ENCODE results near the gene TRAPPC6A. TPM values are rescaled to one million over a fixed set of nuclear protein-coding genes. Genes with fewer than 3 reads are reported as not detected.
A peak's percentile ranks its signal among the peaks of the same experiment; 100 is the strongest.

TRAPPC6A gene
- total RNA-seq, 2 donors from 2014 or later: 17.9 to 22.8 TPM

DNA sequence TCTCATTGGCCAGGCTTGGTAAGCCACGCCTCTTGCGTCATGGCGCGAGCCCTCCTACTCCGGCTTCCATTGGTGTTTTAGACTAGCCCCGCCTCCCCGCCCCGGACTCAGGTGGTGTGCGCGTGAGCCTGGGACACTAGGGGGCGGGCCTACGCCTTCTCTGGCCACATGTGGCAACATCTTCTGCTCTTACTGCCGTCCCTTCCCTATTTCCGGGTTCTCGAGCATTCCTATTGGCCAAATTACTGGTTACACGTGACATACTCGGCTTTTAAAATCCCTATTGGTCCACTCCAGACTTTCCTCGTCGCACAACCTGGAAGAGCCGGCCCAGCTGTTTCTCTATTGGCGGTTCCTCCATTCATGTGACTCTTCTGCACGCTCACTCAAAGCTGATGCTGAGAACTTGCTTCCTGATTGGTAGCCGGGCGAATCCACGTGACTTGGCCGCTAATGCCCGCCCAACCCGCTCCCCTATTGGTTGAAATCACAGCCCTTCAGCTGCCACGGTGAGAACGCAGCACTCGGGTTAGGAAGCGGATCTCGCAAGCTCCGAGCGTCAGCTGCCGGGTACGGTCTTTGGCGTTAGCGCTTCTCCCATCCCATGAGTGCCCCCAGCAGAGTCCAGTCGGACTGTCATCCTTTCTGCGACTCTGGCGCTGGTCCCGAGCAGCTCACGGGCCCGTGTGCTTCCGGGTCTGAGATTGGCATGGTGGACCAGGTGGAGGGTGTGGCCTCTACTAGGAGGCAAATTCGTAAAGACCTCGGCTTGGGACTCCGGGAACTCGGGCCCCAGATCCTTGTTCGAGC is 430 bp upstream of the TRAPPC6A start, which contains the start of gene BLOC1S3:
Gene BLOC1S3 (plus strand): TSS at position 523 of the 810 bp plus-strand sequence. CDS start 513 bp downstream, outside the sequence.
- H3K9me3 ChIP-seq: no peaks in the 10 kb centered on the region
- DNase-seq (ENCODE audit: low spot score): peak; percentile 100
- TF ChIP-seq, protein P1, sequence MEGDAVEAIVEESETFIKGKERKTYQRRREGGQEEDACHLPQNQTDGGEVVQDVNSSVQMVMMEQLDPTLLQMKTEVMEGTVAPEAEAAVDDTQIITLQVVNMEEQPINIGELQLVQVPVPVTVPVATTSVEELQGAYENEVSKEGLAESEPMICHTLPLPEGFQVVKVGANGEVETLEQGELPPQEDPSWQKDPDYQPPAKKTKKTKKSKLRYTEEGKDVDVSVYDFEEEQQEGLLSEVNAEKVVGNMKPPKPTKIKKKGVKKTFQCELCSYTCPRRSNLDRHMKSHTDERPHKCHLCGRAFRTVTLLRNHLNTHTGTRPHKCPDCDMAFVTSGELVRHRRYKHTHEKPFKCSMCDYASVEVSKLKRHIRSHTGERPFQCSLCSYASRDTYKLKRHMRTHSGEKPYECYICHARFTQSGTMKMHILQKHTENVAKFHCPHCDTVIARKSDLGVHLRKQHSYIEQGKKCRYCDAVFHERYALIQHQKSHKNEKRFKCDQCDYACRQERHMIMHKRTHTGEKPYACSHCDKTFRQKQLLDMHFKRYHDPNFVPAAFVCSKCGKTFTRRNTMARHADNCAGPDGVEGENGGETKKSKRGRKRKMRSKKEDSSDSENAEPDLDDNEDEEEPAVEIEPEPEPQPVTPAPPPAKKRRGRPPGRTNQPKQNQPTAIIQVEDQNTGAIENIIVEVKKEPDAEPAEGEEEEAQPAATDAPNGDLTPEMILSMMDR (IDR thresholded peaks at IDR 0.05): peak in 1 of 2 donors; percentile 48

DNA sequence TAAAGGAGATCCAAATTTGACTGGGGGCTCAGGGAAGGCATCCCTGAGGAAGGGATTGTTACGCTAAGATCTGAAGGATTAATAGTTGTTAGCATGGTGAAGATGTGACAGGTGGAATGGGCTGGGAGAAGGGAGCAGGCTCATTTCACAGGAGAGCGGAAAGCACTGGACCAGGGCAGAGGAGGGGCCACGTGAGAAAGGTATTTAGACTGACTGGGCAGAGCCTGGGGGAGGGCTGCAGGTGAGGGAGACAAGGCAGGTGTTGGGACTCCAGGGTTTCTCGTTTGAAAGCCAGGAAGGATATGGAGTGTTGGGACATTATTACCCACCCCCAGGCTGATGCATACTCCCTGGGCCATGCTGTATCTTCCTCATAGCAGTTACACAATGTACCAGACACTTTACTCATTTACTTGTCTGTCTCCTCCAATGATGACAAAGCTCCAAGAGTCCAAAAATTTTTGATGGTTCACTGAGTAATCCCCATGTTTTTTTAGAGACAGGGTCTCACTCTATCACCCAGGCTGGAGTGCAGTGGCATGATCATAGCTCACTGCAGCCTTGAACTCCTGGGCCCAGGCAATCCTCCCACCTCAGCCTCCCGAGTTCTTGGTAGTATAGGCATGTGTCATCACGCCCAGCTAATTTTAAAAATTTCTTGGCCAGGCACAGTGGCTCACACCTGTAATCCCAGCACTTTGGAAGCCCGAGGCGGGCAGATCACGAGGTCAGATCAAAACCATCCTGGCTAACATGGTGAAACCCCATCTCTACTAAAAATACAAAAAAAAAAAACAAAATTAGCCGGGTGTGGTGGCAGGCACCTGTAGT is 2.3 kb downstream of the TRAPPC6A start:
- Histone ChIP-seq H3K4me1 (peaks cover 0 to 29% of the 10 kb centered on the region in 2 donors), H3K27ac (no peak overlapping the region), H3K27me3 (no peaks in the 10 kb centered on the region), H3K9me3 (no peaks in the 10 kb centered on the region), H3K4me3 (no peak overlapping the region), H3K36me3 (no peaks in the 10 kb centered on the region)
- TF ChIP-seq, protein P1 (IDR thresholded peaks at IDR 0.05): no peak
- DNase-seq (ENCODE audit: low spot score): no peak

More for the DNA sequence above, 430 bp upstream of the TRAPPC6A start, which contains the start of gene BLOC1S3:
- peak within 1 kb of the TSS; percentile 76 to 87 for H3K4me3 ChIP-seq
- peak within 1 kb of the TSS; percentile 93 to 95 for H3K27ac ChIP-seq
- no peaks in the 10 kb centered on the region for H3K36me3 ChIP-seq
- H3K27me3 ChIP-seq: no peaks in the 10 kb centered on the region
- H3K4me1 ChIP-seq: peaks cover 0 to 30% of the 10 kb centered on the region in 2 donors

DNA sequence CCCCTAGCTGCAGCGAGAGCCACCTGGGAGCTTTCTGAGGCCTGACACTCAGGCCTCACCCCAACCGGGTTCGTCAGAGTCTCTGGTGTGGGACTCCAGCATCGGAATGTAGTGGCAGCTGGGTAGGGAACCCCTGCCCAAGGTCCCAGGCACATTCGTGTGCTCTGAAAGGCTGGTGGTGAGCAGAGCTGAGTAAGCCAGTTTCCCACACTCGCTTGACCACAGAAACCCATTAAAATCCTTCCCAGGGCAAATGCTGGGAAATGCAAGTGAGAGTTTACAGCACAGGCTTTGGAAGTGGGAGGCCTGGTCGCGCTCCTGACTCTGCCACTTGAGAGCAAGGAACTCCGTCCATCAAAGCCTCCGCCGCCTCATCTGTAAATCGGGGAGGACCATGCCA is 4.2 kb downstream of the TRAPPC6A start:
- TF ChIP-seq, protein P1 (IDR thresholded peaks at IDR 0.05): no peak
- no peaks in the 10 kb centered on the region for H3K9me3 ChIP-seq
- no peak overlapping the region for H3K27ac ChIP-seq
- no peaks in the 10 kb centered on the region for H3K36me3 ChIP-seq
- H3K27me3 ChIP-seq: no peaks in the 10 kb centered on the region
- DNase-seq (ENCODE audit: low spot score): no peak
- peaks cover 0 to 19% of the 10 kb centered on the region in 2 donors for H3K4me1 ChIP-seq
- no peak overlapping the region for H3K4me3 ChIP-seq

DNA sequence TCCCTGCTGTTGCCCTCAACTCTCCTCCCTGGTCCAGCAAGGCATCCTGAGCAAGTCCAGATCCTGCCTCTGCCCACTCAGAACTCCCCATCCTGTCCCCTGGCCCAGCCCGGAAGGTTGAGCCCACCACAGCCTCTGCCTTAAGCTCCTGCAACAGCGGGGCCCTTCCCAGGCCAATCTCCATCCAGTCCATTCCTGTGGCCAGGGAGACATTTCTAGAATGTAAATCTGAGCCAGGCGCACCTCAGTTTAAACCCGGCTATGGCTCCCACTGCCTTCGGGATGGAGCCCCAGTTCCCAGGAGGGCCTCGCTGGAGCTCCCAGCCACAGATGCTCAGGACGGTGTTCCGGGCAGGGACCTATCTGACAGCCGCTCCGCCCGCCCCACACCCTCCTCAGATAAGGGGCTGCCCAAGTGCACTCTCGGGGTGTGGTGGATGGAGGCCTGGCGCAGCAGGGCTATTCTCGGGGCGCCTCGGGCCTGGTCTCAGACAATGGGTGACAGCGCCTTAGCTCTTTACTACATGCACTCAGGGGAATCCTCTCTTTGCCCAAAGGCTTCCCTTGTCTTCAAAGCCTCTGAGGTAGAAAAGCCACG is 5.3 kb downstream of the TRAPPC6A start:
- H3K4me1 ChIP-seq: peaks cover 0 to 19% of the 10 kb centered on the region in 2 donors
- peak overlapping the region in 1 of 2 donors; percentile 35 for H3K27ac ChIP-seq
- H3K27me3 ChIP-seq: no peaks in the 10 kb centered on the region
- H3K9me3 ChIP-seq: no peaks in the 10 kb centered on the region
- TF ChIP-seq, protein P1 (IDR thresholded peaks at IDR 0.05): no peak
- H3K36me3 ChIP-seq: no peaks in the 10 kb centered on the region
- H3K4me3 ChIP-seq: no peak overlapping the region
- DNase-seq (ENCODE audit: low spot score): no peak

DNA sequence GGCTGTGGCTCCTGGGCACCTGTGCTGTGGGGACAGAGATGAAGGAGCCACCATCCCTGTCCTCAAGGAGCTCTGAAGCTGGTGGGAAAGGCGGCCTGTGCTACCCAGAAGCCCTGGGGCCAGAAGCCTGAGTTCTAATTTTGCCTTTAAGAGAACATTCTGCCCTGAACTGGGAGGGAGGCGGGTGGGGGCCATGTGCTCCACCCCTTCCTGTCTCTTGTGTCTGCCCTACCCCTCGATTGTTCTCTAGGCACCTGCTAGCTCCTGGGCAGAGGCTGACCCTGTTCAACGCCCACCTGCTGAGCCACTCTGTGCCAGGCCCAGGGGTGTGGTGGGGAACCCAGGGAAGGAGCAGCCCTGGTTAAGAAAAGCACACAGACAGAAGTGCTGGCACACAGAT is 5.9 kb downstream of the TRAPPC6A start:
- peaks cover 0 to 13% of the 10 kb centered on the region in 2 donors for H3K4me1 ChIP-seq
- H3K4me3 ChIP-seq: no peak overlapping the region
- no peaks in the 10 kb centered on the region for H3K36me3 ChIP-seq
- no peak for DNase-seq (ENCODE audit: low spot score)
- peak overlapping the region in 1 of 2 donors; percentile 35 for H3K27ac ChIP-seq
- H3K27me3 ChIP-seq: no peaks in the 10 kb centered on the region
- no peaks in the 10 kb centered on the region for H3K9me3 ChIP-seq
- TF ChIP-seq, protein P1 (IDR thresholded peaks at IDR 0.05): no peak
